Stimulated activated naive CD8-positive, alpha-beta T cell treated with anti-CD3 and anti-CD28 coated beads, Interleukin-15, Interleukin-2, amounts not matched to agents 100 ng/mL and 50 ng/mL, for 24 hours (primary cell): ENCODE results near the gene MFNG.

ENCODE experiments used
- H3K27ac Mint-ChIP-seq: one replicate; pipeline ENCODE4 v1.8.0; 2021; ENCODE audit warnings: mild to moderate bottlenecking, mixed read lengths
- H3K27me3 Mint-ChIP-seq: one replicate; pipeline ENCODE4 v1.8.0; 2021; ENCODE audit warnings: mixed read lengths
- H3K36me3 Mint-ChIP-seq: one replicate; pipeline ENCODE4 v1.8.0; 2021; ENCODE audit warnings: low read depth, mixed read lengths
- H3K4me1 Mint-ChIP-seq: one replicate; pipeline ENCODE4 v1.8.0; 2021; ENCODE audit warnings: low read depth, mixed read lengths
- H3K4me3 Mint-ChIP-seq: one replicate; pipeline ENCODE4 v1.8.0; 2021; ENCODE audit warnings: mild to moderate bottlenecking, mixed read lengths
- H3K9me3 Mint-ChIP-seq: one replicate; pipeline ENCODE4 v1.8.0; 2021; ENCODE audit warnings: mixed read lengths

MFNG gene

DNA sequence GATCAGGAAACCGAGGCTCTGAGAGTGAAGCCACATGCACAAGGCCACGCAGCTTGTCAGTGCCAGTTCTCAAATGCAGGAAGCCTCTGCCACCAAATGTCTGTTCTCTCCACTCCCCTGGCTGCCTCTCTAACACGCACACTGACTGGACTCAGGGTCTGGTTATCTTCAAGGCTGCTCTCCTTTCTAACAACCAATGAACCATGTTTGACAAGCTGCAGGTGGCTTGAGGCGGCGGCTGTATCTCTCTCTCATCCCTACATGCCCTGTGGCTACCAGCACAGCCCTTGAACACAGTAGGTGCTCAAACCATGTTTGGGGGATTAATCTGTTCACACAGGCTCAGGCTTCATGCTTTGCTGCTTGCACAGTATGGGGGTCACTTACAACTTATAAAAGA, 23.7 kb downstream of the MFNG start:
- peaks cover 34% of the 10 kb centered on the region for H3K36me3 Mint-ChIP-seq
- no peaks in the 10 kb centered on the region for H3K9me3 Mint-ChIP-seq
- no peak overlapping the region for H3K4me3 Mint-ChIP-seq
- no peak overlapping the region for H3K27ac Mint-ChIP-seq
- H3K27me3 Mint-ChIP-seq: no peaks in the 10 kb centered on the region
- peaks cover 6% of the 10 kb centered on the region for H3K4me1 Mint-ChIP-seq

GRCh38 chr22:37461961-37462360, 24.2 kb downstream of the MFNG start:
- H3K4me1 Mint-ChIP-seq: peaks cover 6% of the 10 kb centered on the region
- no peak overlapping the region for H3K4me3 Mint-ChIP-seq
- no peak overlapping the region for H3K27ac Mint-ChIP-seq
- H3K36me3 Mint-ChIP-seq: peaks cover 34% of the 10 kb centered on the region
- no peaks in the 10 kb centered on the region for H3K9me3 Mint-ChIP-seq
- H3K27me3 Mint-ChIP-seq: no peaks in the 10 kb centered on the region

- Mint-ChIP-seq H3K4me3 (no peak overlapping the region), H3K9me3 (no peaks in the 10 kb centered on the region), H3K27ac (no peak overlapping the region), H3K36me3 (peaks cover 25% of the 10 kb centered on the region), H3K4me1 (peaks cover 6% of the 10 kb centered on the region), H3K27me3 (no peaks in the 10 kb centered on the region)
These were observed 25.5 kb downstream of the MFNG start for GRCh38 chr22:37460684-37461083.

- peaks cover 9% of the 10 kb centered on the region for H3K4me1 Mint-ChIP-seq
- H3K4me3 Mint-ChIP-seq: no peak overlapping the region
- peaks cover 20% of the 10 kb centered on the region for H3K36me3 Mint-ChIP-seq
- no peaks in the 10 kb centered on the region for H3K9me3 Mint-ChIP-seq
- H3K27ac Mint-ChIP-seq: no peak overlapping the region
- H3K27me3 Mint-ChIP-seq: no peaks in the 10 kb centered on the region
These were observed 27.0 kb downstream of the MFNG start for GRCh38 chr22:37459206-37459605.

GRCh38 chr22:37457093-37457893, 28.9 kb downstream of the MFNG start:
- Mint-ChIP-seq H3K9me3 (no peaks in the 10 kb centered on the region), H3K27ac (no peak overlapping the region), H3K36me3 (peaks cover 20% of the 10 kb centered on the region)

DNA sequence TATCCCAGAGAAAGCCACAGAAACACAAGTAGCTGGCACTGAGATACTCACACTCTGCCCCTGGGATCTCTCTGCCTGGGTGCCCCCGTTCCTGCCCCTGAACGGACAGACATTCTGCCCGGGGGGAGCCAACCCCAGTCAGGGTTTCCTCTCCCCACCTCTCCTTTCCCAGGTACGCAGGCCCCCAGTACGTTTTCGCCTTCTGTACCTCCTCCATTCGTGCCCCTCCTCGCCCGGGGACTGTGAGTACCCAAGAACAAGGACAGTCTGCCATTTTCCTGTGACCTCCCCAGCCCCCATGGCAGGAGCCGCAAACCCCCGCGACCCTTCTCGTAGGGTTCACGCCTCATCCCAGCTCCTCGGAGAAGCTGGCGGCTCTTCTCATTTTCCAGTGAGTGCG, 29.8 kb downstream of the MFNG start:
- peaks cover 20% of the 10 kb centered on the region for H3K36me3 Mint-ChIP-seq
- H3K27me3 Mint-ChIP-seq: no peaks in the 10 kb centered on the region
- H3K27ac Mint-ChIP-seq: no peak overlapping the region
- H3K4me3 Mint-ChIP-seq: no peak overlapping the region
- H3K9me3 Mint-ChIP-seq: no peaks in the 10 kb centered on the region
- H3K4me1 Mint-ChIP-seq: peaks cover 6% of the 10 kb centered on the region

More at GRCh38 chr22:37457093-37457893, 28.9 kb downstream of the MFNG start:
- H3K27me3 Mint-ChIP-seq: no peaks in the 10 kb centered on the region
- H3K4me3 Mint-ChIP-seq: no peak overlapping the region
- peaks cover 6% of the 10 kb centered on the region for H3K4me1 Mint-ChIP-seq

DNA sequence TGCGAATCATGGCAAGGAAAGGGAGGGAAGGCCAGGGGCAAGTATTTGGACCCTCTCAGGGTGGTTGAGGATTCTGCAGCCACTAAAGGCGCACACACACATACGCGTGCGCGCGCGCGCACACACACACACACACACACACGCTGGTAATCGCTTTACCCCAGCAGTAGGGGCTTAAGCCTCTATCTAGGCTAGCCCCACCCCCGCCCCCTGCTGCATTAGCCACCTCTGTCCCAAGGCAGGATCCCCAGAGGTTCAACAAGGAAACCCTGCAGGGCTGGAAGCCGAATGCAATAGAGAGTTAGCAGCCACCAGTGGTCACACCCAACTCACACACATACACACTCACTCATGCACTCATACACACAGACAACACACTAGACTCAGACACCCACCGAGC, 30.3 kb downstream of the MFNG start:
- Mint-ChIP-seq H3K4me1 (peaks cover 6% of the 10 kb centered on the region), H3K27me3 (no peaks in the 10 kb centered on the region), H3K9me3 (no peaks in the 10 kb centered on the region), H3K4me3 (no peak overlapping the region), H3K36me3 (peaks cover 20% of the 10 kb centered on the region), H3K27ac (no peak overlapping the region)

GRCh38 chr22:37454857-37455686, 31.1 kb downstream of the MFNG start:
- H3K27ac Mint-ChIP-seq: no peak overlapping the region
- H3K4me3 Mint-ChIP-seq: no peak overlapping the region
- peaks cover 14% of the 10 kb centered on the region for H3K36me3 Mint-ChIP-seq
- no peaks in the 10 kb centered on the region for H3K27me3 Mint-ChIP-seq
- H3K9me3 Mint-ChIP-seq: no peaks in the 10 kb centered on the region
- peaks cover 6% of the 10 kb centered on the region for H3K4me1 Mint-ChIP-seq

GRCh38 chr22:37453696-37454095, 32.5 kb downstream of the MFNG start:
- Mint-ChIP-seq H3K27ac (no peak overlapping the region), H3K4me1 (peaks cover 6% of the 10 kb centered on the region), H3K27me3 (no peaks in the 10 kb centered on the region), H3K9me3 (no peaks in the 10 kb centered on the region), H3K36me3 (peaks cover 2% of the 10 kb centered on the region), H3K4me3 (no peak overlapping the region)

DNA sequence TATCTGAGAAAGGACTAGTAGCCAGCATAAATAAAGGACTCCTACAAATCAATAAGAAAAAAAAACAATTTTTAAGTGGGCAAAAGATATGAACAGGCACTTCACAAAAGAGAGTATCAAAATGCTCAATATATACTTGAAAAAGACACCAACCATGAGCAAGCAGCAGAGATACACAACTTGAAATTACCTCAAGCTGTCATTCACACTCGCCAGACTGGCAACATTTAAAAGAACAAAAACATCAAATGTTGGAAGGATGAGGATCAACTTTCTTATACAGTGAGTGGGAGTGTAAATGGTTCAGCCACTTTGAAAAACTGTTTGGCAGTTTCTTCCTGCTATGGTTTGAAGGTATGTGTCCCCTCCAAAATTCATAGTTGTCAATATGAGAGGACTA, 35.0 kb downstream of the MFNG start:
- no peak overlapping the region for H3K4me3 Mint-ChIP-seq
- peaks cover 3% of the 10 kb centered on the region for H3K27me3 Mint-ChIP-seq
- no peaks in the 10 kb centered on the region for H3K36me3 Mint-ChIP-seq
- no peaks in the 10 kb centered on the region for H3K9me3 Mint-ChIP-seq
- H3K27ac Mint-ChIP-seq: no peak overlapping the region
- H3K4me1 Mint-ChIP-seq: peaks cover 6% of the 10 kb centered on the region

- Mint-ChIP-seq H3K4me3 (no peak overlapping the region), H3K27me3 (peaks cover 3% of the 10 kb centered on the region), H3K36me3 (no peaks in the 10 kb centered on the region), H3K27ac (no peak overlapping the region), H3K4me1 (no peaks in the 10 kb centered on the region), H3K9me3 (no peaks in the 10 kb centered on the region)
These were observed 36.7 kb downstream of the MFNG start for GRCh38 chr22:37449331-37450001.

GRCh38 chr22:37448516-37449127, 37.6 kb downstream of the MFNG start:
- H3K9me3 Mint-ChIP-seq: no peaks in the 10 kb centered on the region
- no peaks in the 10 kb centered on the region for H3K4me1 Mint-ChIP-seq
- H3K27me3 Mint-ChIP-seq: peaks cover 3% of the 10 kb centered on the region
- H3K27ac Mint-ChIP-seq: no peak overlapping the region
- H3K36me3 Mint-ChIP-seq: no peaks in the 10 kb centered on the region
- H3K4me3 Mint-ChIP-seq: no peak overlapping the region

- H3K9me3 Mint-ChIP-seq: peaks cover 9% of the 10 kb centered on the region
- H3K27ac Mint-ChIP-seq: no peak overlapping the region
- peaks cover 12% of the 10 kb centered on the region for H3K27me3 Mint-ChIP-seq
- no peaks in the 10 kb centered on the region for H3K36me3 Mint-ChIP-seq
- no peak overlapping the region for H3K4me3 Mint-ChIP-seq
- peaks cover 9% of the 10 kb centered on the region for H3K4me1 Mint-ChIP-seq
These were observed 40.7 kb downstream of the MFNG start for GRCh38 chr22:37445501-37445900.

GRCh38 chr22:37443977-37444376, 42.2 kb downstream of the MFNG start:
- H3K27me3 Mint-ChIP-seq: peaks cover 20% of the 10 kb centered on the region
- H3K27ac Mint-ChIP-seq: no peak overlapping the region
- peaks cover 9% of the 10 kb centered on the region for H3K4me1 Mint-ChIP-seq
- H3K9me3 Mint-ChIP-seq: peaks cover 9% of the 10 kb centered on the region
- no peaks in the 10 kb centered on the region for H3K36me3 Mint-ChIP-seq
- no peak overlapping the region for H3K4me3 Mint-ChIP-seq

DNA sequence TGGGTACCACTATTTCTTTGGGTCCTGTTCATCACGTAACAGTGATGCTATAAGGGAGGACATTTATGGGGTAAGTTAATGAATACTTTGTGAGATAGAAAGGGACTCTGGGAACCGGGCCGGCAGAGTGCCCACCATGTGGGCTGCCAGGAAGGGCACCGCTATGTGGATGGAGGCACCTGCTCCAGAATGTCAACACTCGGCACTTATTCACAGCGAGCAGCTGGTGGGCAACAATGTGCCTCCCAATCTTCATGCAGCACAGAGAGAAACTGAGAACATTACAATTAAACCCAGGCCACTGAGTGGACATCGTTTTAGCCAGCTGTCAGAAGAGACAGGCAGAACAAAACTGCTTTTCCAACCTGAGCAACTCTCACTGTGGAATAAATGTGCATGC, 43.1 kb downstream of the MFNG start:
- peaks cover 17% of the 10 kb centered on the region for H3K27me3 Mint-ChIP-seq
- peaks cover 9% of the 10 kb centered on the region for H3K4me1 Mint-ChIP-seq
- H3K9me3 Mint-ChIP-seq: peaks cover 9% of the 10 kb centered on the region
- H3K4me3 Mint-ChIP-seq: no peak overlapping the region
- H3K27ac Mint-ChIP-seq: no peak overlapping the region
- no peaks in the 10 kb centered on the region for H3K36me3 Mint-ChIP-seq
